Right lobe of liver (tissue), 4 donors: ENCODE data around the gene CCNA2.

Experiments used
- CTCF ChIP-seq, 4 donors: fragments of 200-600 bp in 3 of 4; fragments of 450-650 bp in 1 of 4; IDR thresholded peaks; one replicate each; pipeline versions ENCODE4 v1.5.1 to v1.8.0; 2016 to 2022; ENCODE audit warnings: antibody characterized with exemption in 4 of 4, mild to moderate bottlenecking in 2 of 4
- POLR2A ChIP-seq: fragments of 450-650 bp; IDR thresholded peaks from one replicate; pipeline ENCODE4 v1.6.1; 2017; ENCODE audit warnings: antibody characterized with exemption, mild to moderate bottlenecking
- donor health status: DM: no; HTN: no; CAD: no.
- donor health status: DM: no; HTN: no; CAD: no.
- donor health status: DM: no; HTN: yes; CAD: no.

- TF ChIP-seq CTCF (IDR thresholded peaks at IDR 0.05) (no peak), POLR2A (no peak)
These were observed 466 bp upstream of the CCNA2 start for GRCh38 chr4:121824171-121824527.
